HepG2 (cell line): ENCODE results near the gene PIGV. TPM values are rescaled to one million over a fixed set of nuclear protein-coding genes. Genes with fewer than 3 reads are reported as not detected.

Experiments
- AGO2 ChIP-seq: fragments of 200-400 bp; formaldehyde crosslinking; optimal IDR thresholded peaks from 2 replicates; pipeline ENCODE3; 2017; ENCODE audit warnings: mild to moderate bottlenecking, low read depth, low read length, moderate library complexity
- HIVEP1 ChIP-seq: sonication (generic); formaldehyde crosslinking; IDR thresholded peaks from 2 replicates; pipeline ENCODE4 v1.4.0; 2020; ENCODE audit warnings: mild to moderate bottlenecking, missing genetic modification reagents
- IRX3 ChIP-seq: sonication (generic); formaldehyde crosslinking; IDR thresholded peaks from 2 replicates; pipeline ENCODE4 v1.8.1; 2023; ENCODE audit warnings: mild to moderate bottlenecking, low read depth, missing genetic modification reagents, borderline replicate concordance
- NR2F6 ChIP-seq, 2 experiments: IDR thresholded peaks; 2 replicates each; pipeline ENCODE4 v1.6.1; 2016; ENCODE audit warnings: antibody characterized with exemption in 1 of 2, mild to moderate bottlenecking in 1 of 2
- POGZ ChIP-seq: sonication (generic); formaldehyde crosslinking; IDR thresholded peaks from 2 replicates; pipeline ENCODE4 v1.4.0; 2020; ENCODE audit warnings: mild to moderate bottlenecking, missing genetic modification reagents
- RARA ChIP-seq: IDR thresholded peaks from 2 replicates; pipeline ENCODE4 v1.6.1; 2016; ENCODE audit warnings: missing genetic modification reagents, missing compliant biosample characterization
- REPIN1 ChIP-seq: sonication (generic); formaldehyde crosslinking; IDR thresholded peaks from 2 replicates; pipeline ENCODE4 v1.8.0; 2022; ENCODE audit warnings: missing genetic modification reagents, low read depth, mild to moderate bottlenecking, borderline replicate concordance
- SMC3 ChIP-seq: IDR thresholded peaks from 2 replicates; pipeline ENCODE4 v1.6.1; 2011; ENCODE audit warnings: low read length, improper control_type of control experiment
- SOX13 ChIP-seq, 3 experiments: fragments of 450-650 bp in 1 of 3; sonication (generic) in 1 of 3; formaldehyde crosslinking in 1 of 3; IDR thresholded peaks in 2 of 3; conservative IDR thresholded peaks in 1 of 3; 2 replicates each; pipeline versions ENCODE4 v1.5.0 to v1.6.1; 2016 to 2020; ENCODE audit warnings: antibody characterized with exemption in 1 of 3, mild to moderate bottlenecking in 1 of 3, missing compliant biosample characterization in 1 of 3, missing genetic modification reagents in 1 of 3, moderate library complexity in 1 of 3
- SP1 ChIP-seq, 2 experiments: fragments of 450-650 bp in 1 of 2; sonication (generic) in 1 of 2; formaldehyde crosslinking in 1 of 2; IDR thresholded peaks; 2 replicates each; pipeline versions ENCODE4 v1.4.0 to v1.6.1; 2016 to 2020; ENCODE audit warnings: missing genetic modification reagents in 1 of 2
- TOPORS ChIP-seq: sonication (generic); formaldehyde crosslinking; IDR thresholded peaks from 2 replicates; pipeline ENCODE4 v1.8.0; 2023; ENCODE audit warnings: mild to moderate bottlenecking, missing genetic modification reagents
- ZEB1 ChIP-seq: IDR thresholded peaks from 2 replicates; pipeline ENCODE4 v1.6.1; 2012; ENCODE audit warnings: mild to moderate bottlenecking, low read depth, inconsistent platforms; ENCODE audit not compliant: insufficient replicate concordance
- ZFP36L2 ChIP-seq: sonication (generic); formaldehyde crosslinking; IDR thresholded peaks from 2 replicates; pipeline ENCODE4 v1.4.0; 2020; ENCODE audit warnings: missing genetic modification reagents
- ZMYM2 ChIP-seq: sonication (generic); formaldehyde crosslinking; IDR thresholded peaks from 2 replicates; pipeline ENCODE4 v1.8.0; 2022; ENCODE audit warnings: mild to moderate bottlenecking, missing genetic modification reagents
- ZNF331 ChIP-seq: sonication (generic); formaldehyde crosslinking; IDR thresholded peaks from 2 replicates; pipeline ENCODE4 v1.4.0; 2020; ENCODE audit warnings: missing genetic modification reagents
- ZNF431 ChIP-seq: sonication (generic); formaldehyde crosslinking; IDR thresholded peaks from 2 replicates; pipeline ENCODE4 v1.9.0; 2022; ENCODE audit warnings: missing genetic modification reagents, low read depth, mild to moderate bottlenecking, borderline replicate concordance
- ZNF441 ChIP-seq: sonication (generic); formaldehyde crosslinking; IDR thresholded peaks from 2 replicates; pipeline ENCODE4 v1.7.0; 2021; ENCODE audit warnings: missing genetic modification reagents, borderline replicate concordance
- ZNF652 ChIP-seq: IDR thresholded peaks from 2 replicates; pipeline ENCODE4 v1.6.1; 2016; ENCODE audit warnings: low read depth, borderline replicate concordance
- ZNF780A ChIP-seq: sonication (generic); formaldehyde crosslinking; IDR thresholded peaks from 2 replicates; pipeline ENCODE4 v1.8.0; 2022; ENCODE audit warnings: mild to moderate bottlenecking, missing genetic modification reagents, moderate library complexity
- polyA plus RNA-seq, 8 experiments: library from polyadenylated mRNA; depleted of rRNA in 3 of 8; stranded (reverse) in 7 of 8; unstranded in 1 of 8; fragments of >200 nt; fragmentation: Illumina TruSeq in 4 of 8; extraction: Trizol in 4 of 8; gene quantifications; 2 replicates each; pipeline versions ENCODE4 v1.2.1 to v1.2.3, GENCODE V29; 2011 to 2016; ENCODE audit warnings: low read depth in 4 of 8, missing spikeins in 1 of 8, mixed read lengths in 1 of 8; ENCODE audit not compliant: insufficient read depth in 1 of 8
- total RNA-seq, 5 experiments: library from RNA; depleted of rRNA; stranded (reverse); fragments of >200 nt; fragmentation: Illumina TruSeq; extraction: Trizol; gene quantifications; 2 replicates each; pipeline ENCODE4 v1.2.3, GENCODE V29; 2016; ENCODE audit warnings: low read depth in 1 of 5
- TF ChIP-seq, protein P1 (sequence below): sonication (generic); formaldehyde crosslinking; IDR thresholded peaks from 2 replicates; pipeline ENCODE4 v1.4.0; 2020; ENCODE audit warnings: low read depth, missing genetic modification reagents
- TF ChIP-seq, protein P2 (sequence below): sonication (generic); formaldehyde crosslinking; IDR thresholded peaks from 2 replicates; pipeline ENCODE4 v1.5.1; 2020; ENCODE audit warnings: missing genetic modification reagents, mild to moderate bottlenecking, borderline replicate concordance
- TF ChIP-seq, protein P3 (sequence below): sonication (generic); formaldehyde crosslinking; IDR thresholded peaks from 2 replicates; pipeline ENCODE4 v1.4.0; 2020; ENCODE audit warnings: mild to moderate bottlenecking, missing genetic modification reagents

Gene PIGV
- total and polyA plus RNA-seq, 2 of the 13 experiments (the other 11 are each of a cell fraction or from before 2014, with no cell fraction given): 13.5 to 22.7 TPM

DNA sequence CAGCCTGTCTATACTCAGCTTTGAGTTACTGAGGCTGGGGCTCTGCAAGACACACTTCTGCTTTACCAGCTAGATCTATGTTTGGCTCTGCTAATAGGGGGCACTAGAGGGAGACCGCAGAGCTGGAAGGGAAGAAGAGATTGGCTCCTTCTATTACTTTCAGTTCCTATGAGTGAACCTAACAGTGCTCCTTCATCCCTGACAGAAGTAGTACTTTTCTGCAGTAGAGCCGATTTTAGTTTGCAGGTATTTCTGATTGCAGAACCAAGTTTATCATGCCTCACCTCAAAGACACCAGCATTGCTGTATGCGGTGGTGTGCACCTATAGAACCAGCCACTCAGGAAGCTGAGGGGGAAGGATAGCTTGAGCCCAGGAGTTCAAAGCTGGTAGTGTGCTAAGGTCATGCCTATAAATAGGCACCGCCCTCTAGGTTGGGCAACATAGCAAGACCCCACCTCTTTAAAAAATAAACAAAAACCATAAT is 33.1 kb downstream of the PIGV start (continued):
- no peak for TF ChIP-seq SP1 (IDR thresholded peaks at IDR 0.05)
- TF ChIP-seq SP1 (CRISPR knock-in tag; IDR thresholded peaks at IDR 0.05): no peak
- no peak for TF ChIP-seq REPIN1 (CRISPR knock-in tag)
- TF ChIP-seq SMC3: peak; percentile 12; the same call in 1 of the 2 replicates
- TF ChIP-seq ZNF780A (CRISPR knock-in tag): no peak
- TF ChIP-seq ZNF331 (CRISPR knock-in tag): peak; percentile 69
- TF ChIP-seq ZNF431 (CRISPR knock-in tag): no peak
- TF ChIP-seq, protein P1, sequence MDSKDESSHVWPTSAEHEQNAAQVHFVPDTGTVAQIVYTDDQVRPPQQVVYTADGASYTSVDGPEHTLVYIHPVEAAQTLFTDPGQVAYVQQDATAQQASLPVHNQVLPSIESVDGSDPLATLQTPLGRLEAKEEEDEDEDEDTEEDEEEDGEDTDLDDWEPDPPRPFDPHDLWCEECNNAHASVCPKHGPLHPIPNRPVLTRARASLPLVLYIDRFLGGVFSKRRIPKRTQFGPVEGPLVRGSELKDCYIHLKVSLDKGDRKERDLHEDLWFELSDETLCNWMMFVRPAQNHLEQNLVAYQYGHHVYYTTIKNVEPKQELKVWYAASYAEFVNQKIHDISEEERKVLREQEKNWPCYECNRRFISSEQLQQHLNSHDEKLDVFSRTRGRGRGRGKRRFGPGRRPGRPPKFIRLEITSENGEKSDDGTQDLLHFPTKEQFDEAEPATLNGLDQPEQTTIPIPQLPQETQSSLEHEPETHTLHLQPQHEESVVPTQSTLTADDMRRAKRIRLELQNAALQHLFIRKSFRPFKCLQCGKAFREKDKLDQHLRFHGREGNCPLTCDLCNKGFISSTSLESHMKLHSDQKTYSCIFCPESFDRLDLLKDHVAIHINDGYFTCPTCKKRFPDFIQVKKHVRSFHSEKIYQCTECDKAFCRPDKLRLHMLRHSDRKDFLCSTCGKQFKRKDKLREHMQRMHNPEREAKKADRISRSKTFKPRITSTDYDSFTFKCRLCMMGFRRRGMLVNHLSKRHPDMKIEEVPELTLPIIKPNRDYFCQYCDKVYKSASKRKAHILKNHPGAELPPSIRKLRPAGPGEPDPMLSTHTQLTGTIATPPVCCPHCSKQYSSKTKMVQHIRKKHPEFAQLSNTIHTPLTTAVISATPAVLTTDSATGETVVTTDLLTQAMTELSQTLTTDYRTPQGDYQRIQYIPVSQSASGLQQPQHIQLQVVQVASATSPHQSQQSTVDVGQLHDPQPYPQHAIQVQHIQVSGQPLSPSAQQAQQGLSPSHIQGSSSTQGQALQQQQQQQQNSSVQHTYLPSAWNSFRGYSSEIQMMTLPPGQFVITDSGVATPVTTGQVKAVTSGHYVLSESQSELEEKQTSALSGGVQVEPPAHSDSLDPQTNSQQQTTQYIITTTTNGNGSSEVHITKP (CRISPR knock-in tag): 0 out of 2 replicates have a peak, but pooled peaks have one; percentile 18
- no peak for TF ChIP-seq ZNF441 (CRISPR knock-in tag)
- TF ChIP-seq IRX3 (CRISPR knock-in tag): no peak
- TF ChIP-seq NR2F6 (IDR thresholded peaks at IDR 0.05): no peak
- no peak for TF ChIP-seq NR2F6 (CRISPR knock-in tag; IDR thresholded peaks at IDR 0.05)
- peak; percentile 23; the same call in 1 of the 2 replicates for TF ChIP-seq RARA (CRISPR knock-in tag)
- TF ChIP-seq, protein P2, sequence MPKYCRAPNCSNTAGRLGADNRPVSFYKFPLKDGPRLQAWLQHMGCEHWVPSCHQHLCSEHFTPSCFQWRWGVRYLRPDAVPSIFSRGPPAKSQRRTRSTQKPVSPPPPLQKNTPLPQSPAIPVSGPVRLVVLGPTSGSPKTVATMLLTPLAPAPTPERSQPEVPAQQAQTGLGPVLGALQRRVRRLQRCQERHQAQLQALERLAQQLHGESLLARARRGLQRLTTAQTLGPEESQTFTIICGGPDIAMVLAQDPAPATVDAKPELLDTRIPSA (CRISPR knock-in tag): no peak
- no peak for TF ChIP-seq TOPORS (CRISPR knock-in tag)
- no peak for TF ChIP-seq AGO2
- no peak for TF ChIP-seq HIVEP1 (CRISPR knock-in tag)
- TF ChIP-seq SOX13 (IDR thresholded peaks at IDR 0.05): no peak
- 0 out of 4 replicates have a peak, but pooled peaks of 1 of the 2 experiments have one; percentile 0 for TF ChIP-seq SOX13 (CRISPR knock-in tag; conservative IDR thresholded peaks at IDR 0.05 in 1 of 2, IDR thresholded peaks at IDR 0.05 in 1 of 2)
- TF ChIP-seq POGZ (CRISPR knock-in tag): no peak
- no peak for TF ChIP-seq ZEB1
- no peak for TF ChIP-seq ZNF652 (CRISPR knock-in tag)
- TF ChIP-seq, protein P3, sequence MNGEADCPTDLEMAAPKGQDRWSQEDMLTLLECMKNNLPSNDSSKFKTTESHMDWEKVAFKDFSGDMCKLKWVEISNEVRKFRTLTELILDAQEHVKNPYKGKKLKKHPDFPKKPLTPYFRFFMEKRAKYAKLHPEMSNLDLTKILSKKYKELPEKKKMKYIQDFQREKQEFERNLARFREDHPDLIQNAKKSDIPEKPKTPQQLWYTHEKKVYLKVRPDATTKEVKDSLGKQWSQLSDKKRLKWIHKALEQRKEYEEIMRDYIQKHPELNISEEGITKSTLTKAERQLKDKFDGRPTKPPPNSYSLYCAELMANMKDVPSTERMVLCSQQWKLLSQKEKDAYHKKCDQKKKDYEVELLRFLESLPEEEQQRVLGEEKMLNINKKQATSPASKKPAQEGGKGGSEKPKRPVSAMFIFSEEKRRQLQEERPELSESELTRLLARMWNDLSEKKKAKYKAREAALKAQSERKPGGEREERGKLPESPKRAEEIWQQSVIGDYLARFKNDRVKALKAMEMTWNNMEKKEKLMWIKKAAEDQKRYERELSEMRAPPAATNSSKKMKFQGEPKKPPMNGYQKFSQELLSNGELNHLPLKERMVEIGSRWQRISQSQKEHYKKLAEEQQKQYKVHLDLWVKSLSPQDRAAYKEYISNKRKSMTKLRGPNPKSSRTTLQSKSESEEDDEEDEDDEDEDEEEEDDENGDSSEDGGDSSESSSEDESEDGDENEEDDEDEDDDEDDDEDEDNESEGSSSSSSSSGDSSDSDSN (CRISPR knock-in tag): 0 out of 2 replicates have a peak, but pooled peaks have one; percentile 24
- TF ChIP-seq ZFP36L2: no peak
- 0 out of 2 replicates have a peak, but pooled peaks have one; percentile 36 for TF ChIP-seq ZMYM2
